Measurements from ENCODE around the gene APOL6.

APOL6 gene

GRCh38 chr22:35605369-35605680 is 42.9 kb upstream of the APOL6 start:
- Histone ChIP-seq H3K9me3 (ENCODE audit: control extremely low read depth in 1 of 5, control insufficient read depth in 4 of 5, insufficient read depth in 2 of 5, low read depth in 1 of 5, low read length in 4 of 5) (no peaks in the 10 kb centered on the region), H3K36me3 (ENCODE audit: control insufficient read depth in 4 of 4, insufficient read depth in 4 of 4, low read length in 3 of 4) (no peaks in the 10 kb centered on the region), H3K4me3 (ENCODE audit: control insufficient read depth in 1 of 7, extremely low read depth in 1 of 7, insufficient read depth in 4 of 7, low read depth in 2 of 7, low read length in 6 of 7) (no peak overlapping the region), H3K27ac (ENCODE audit: insufficient read depth in 1 of 2, low read depth in 1 of 2, low read length in 2 of 2, poor library complexity in 1 of 2, severe bottlenecking in 2 of 2) (no peak overlapping the region), H3K27me3 (replicated peaks in 2 of 5; ENCODE audit: control insufficient read depth in 4 of 5, insufficient read depth in 5 of 5, low read length in 4 of 5) (peaks cover 0 to 6% (median 2%) of the 10 kb centered on the region in 5 experiments), H3K4me1 (ENCODE audit: control extremely low read depth in 1 of 4, control insufficient read depth in 4 of 4, insufficient read depth in 4 of 4, low read length in 3 of 4) (peaks cover 6 to 45% (median 20%) of the 10 kb centered on the region in 4 experiments)
- WGBS (ENCODE audit: insufficient coverage), result 78% methylated on average over 2 of the region's 2 CpGs
- POLR2A ChIA-PET, result no interaction called here
- CTCF ChIA-PET, result interaction anchor here (0.9 to 1.4 kb wide), 2 partner anchors 9 to 12 kb away, joined by 3 to 4 read pairs; partner anchors contain the start of gene MB
- no peak for DNase-seq

- POLR2A ChIA-PET, result no interaction called here
- peaks cover 0 to 6% (median 2%) of the 10 kb centered on the region in 5 experiments for H3K27me3 ChIP-seq (replicated peaks in 2 of 5; ENCODE audit: control insufficient read depth in 4 of 5, insufficient read depth in 5 of 5, low read length in 4 of 5)
- no peak overlapping the region for H3K4me3 ChIP-seq (ENCODE audit: control insufficient read depth in 1 of 7, extremely low read depth in 1 of 7, insufficient read depth in 4 of 7, low read depth in 2 of 7, low read length in 6 of 7)
- WGBS (ENCODE audit: insufficient coverage), result 97% methylated on average over 13 of the region's 13 CpGs
- CTCF ChIA-PET, result interaction anchor here (0.9 to 1.4 kb wide), 2 partner anchors 9 to 11 kb away, joined by 3 to 4 read pairs; partner anchors contain the start of gene MB
- no peaks in the 10 kb centered on the region for H3K36me3 ChIP-seq (ENCODE audit: control insufficient read depth in 4 of 4, insufficient read depth in 4 of 4, low read length in 3 of 4)
- DNase-seq, result no peak
- no peaks in the 10 kb centered on the region for H3K9me3 ChIP-seq (ENCODE audit: control extremely low read depth in 1 of 5, control insufficient read depth in 4 of 5, insufficient read depth in 2 of 5, low read depth in 1 of 5, low read length in 4 of 5)
- H3K27ac ChIP-seq (ENCODE audit: insufficient read depth in 1 of 2, low read depth in 1 of 2, low read length in 2 of 2, poor library complexity in 1 of 2, severe bottlenecking in 2 of 2), result no peak overlapping the region
- peaks cover 3 to 44% (median 15%) of the 10 kb centered on the region in 4 experiments for H3K4me1 ChIP-seq (ENCODE audit: control extremely low read depth in 1 of 4, control insufficient read depth in 4 of 4, insufficient read depth in 4 of 4, low read length in 3 of 4)
These were observed 42.3 kb upstream of the APOL6 start for GRCh38 chr22:35605851-35606481.

- no peak overlapping the region for H3K4me3 ChIP-seq (ENCODE audit: control insufficient read depth in 1 of 7, extremely low read depth in 1 of 7, insufficient read depth in 4 of 7, low read depth in 2 of 7, low read length in 6 of 7)
- H3K9me3 ChIP-seq (ENCODE audit: control extremely low read depth in 1 of 5, control insufficient read depth in 4 of 5, insufficient read depth in 2 of 5, low read depth in 1 of 5, low read length in 4 of 5), result no peaks in the 10 kb centered on the region
- H3K4me1 ChIP-seq (ENCODE audit: control extremely low read depth in 1 of 4, control insufficient read depth in 4 of 4, insufficient read depth in 4 of 4, low read length in 3 of 4), result peaks cover 3 to 50% (median 21%) of the 10 kb centered on the region in 4 experiments
- H3K27ac ChIP-seq (ENCODE audit: insufficient read depth in 1 of 2, low read depth in 1 of 2, low read length in 2 of 2, poor library complexity in 1 of 2, severe bottlenecking in 2 of 2), result no peak overlapping the region
- no peaks in the 10 kb centered on the region for H3K36me3 ChIP-seq (ENCODE audit: control insufficient read depth in 4 of 4, insufficient read depth in 4 of 4, low read length in 3 of 4)
- no peak for DNase-seq
- 97% methylated on average over 4 of the region's 8 CpGs for WGBS (ENCODE audit: insufficient coverage)
- H3K27me3 ChIP-seq (replicated peaks in 2 of 5; ENCODE audit: control insufficient read depth in 4 of 5, insufficient read depth in 5 of 5, low read length in 4 of 5), result peaks cover 0 to 6% (median 2%) of the 10 kb centered on the region in 5 experiments
- ChIA-PET POLR2A (no interaction called here), CTCF (no interaction called here)
These were observed 41.3 kb upstream of the APOL6 start for GRCh38 chr22:35606916-35607315.

DNA sequence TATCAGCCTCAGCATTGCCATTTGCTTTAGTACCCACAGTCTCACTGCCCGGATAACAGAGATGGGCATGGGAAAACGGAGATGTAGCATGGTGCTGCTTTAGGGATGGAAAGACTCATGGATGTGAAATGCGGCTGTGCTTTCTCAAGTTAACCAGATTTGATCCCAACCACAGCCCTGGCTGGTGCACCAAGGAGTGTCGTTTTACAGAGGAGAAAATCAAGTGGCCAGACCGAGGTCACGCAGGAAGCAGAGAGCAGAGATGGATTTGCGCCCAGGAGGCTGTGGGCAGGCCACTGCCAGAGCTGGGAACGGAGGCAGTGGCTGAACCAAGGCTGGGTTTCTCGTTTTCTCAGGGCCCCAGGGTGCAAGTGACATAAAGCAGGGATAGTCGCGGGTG is 40.2 kb upstream of the APOL6 start:
- Histone ChIP-seq H3K27ac (ENCODE audit: insufficient read depth in 1 of 2, low read depth in 1 of 2, low read length in 2 of 2, poor library complexity in 1 of 2, severe bottlenecking in 2 of 2) (no peak overlapping the region), H3K9me3 (ENCODE audit: control extremely low read depth in 1 of 5, control insufficient read depth in 4 of 5, insufficient read depth in 2 of 5, low read depth in 1 of 5, low read length in 4 of 5) (no peaks in the 10 kb centered on the region), H3K4me1 (ENCODE audit: control extremely low read depth in 1 of 4, control insufficient read depth in 4 of 4, insufficient read depth in 4 of 4, low read length in 3 of 4) (peaks cover 0 to 49% (median 21%) of the 10 kb centered on the region in 4 experiments), H3K4me3 (ENCODE audit: control insufficient read depth in 1 of 7, extremely low read depth in 1 of 7, insufficient read depth in 4 of 7, low read depth in 2 of 7, low read length in 6 of 7) (no peak overlapping the region), H3K27me3 (replicated peaks in 2 of 5; ENCODE audit: control insufficient read depth in 4 of 5, insufficient read depth in 5 of 5, low read length in 4 of 5) (peaks cover 0 to 6% (median 2%) of the 10 kb centered on the region in 5 experiments), H3K36me3 (ENCODE audit: control insufficient read depth in 4 of 4, insufficient read depth in 4 of 4, low read length in 3 of 4) (no peaks in the 10 kb centered on the region)
- 95% methylated on average over 5 of the region's 11 CpGs for WGBS (ENCODE audit: insufficient coverage)
- ChIA-PET CTCF (no interaction called here), POLR2A (no interaction called here)
- no peak for DNase-seq

GRCh38 chr22:35609261-35609660 is 39.0 kb upstream of the APOL6 start:
- WGBS (ENCODE audit: insufficient coverage), result 97% methylated on average over 8 of the region's 9 CpGs
- ChIA-PET POLR2A (interaction anchor here (1.1 kb wide), 1 partner anchor 9 kb away, joined by 3 read pairs; no protein-coding TSS in a partner anchor), CTCF (interaction anchor here (1.0 to 1.4 kb wide), 2 partner anchors 12 to 18 kb away, joined by 3 to 5 read pairs; no protein-coding TSS in a partner anchor)
- H3K9me3 ChIP-seq (ENCODE audit: control extremely low read depth in 1 of 5, control insufficient read depth in 4 of 5, insufficient read depth in 2 of 5, low read depth in 1 of 5, low read length in 4 of 5), result no peaks in the 10 kb centered on the region
- peaks cover 0 to 40% (median 20%) of the 10 kb centered on the region in 4 experiments for H3K4me1 ChIP-seq (ENCODE audit: control extremely low read depth in 1 of 4, control insufficient read depth in 4 of 4, insufficient read depth in 4 of 4, low read length in 3 of 4)
- DNase-seq, result no peak
- peaks cover 0 to 6% (median 2%) of the 10 kb centered on the region in 5 experiments for H3K27me3 ChIP-seq (replicated peaks in 2 of 5; ENCODE audit: control insufficient read depth in 4 of 5, insufficient read depth in 5 of 5, low read length in 4 of 5)
- H3K4me3 ChIP-seq (ENCODE audit: control insufficient read depth in 1 of 7, extremely low read depth in 1 of 7, insufficient read depth in 4 of 7, low read depth in 2 of 7, low read length in 6 of 7), result no peak overlapping the region
- no peak overlapping the region for H3K27ac ChIP-seq (ENCODE audit: insufficient read depth in 1 of 2, low read depth in 1 of 2, low read length in 2 of 2, poor library complexity in 1 of 2, severe bottlenecking in 2 of 2)
- no peaks in the 10 kb centered on the region for H3K36me3 ChIP-seq (ENCODE audit: control insufficient read depth in 4 of 4, insufficient read depth in 4 of 4, low read length in 3 of 4)

- no peak for DNase-seq
- Histone ChIP-seq H3K4me1 (ENCODE audit: control extremely low read depth in 1 of 4, control insufficient read depth in 4 of 4, insufficient read depth in 4 of 4, low read length in 3 of 4) (peaks cover 0 to 35% (median 15%) of the 10 kb centered on the region in 4 experiments), H3K36me3 (ENCODE audit: control insufficient read depth in 4 of 4, insufficient read depth in 4 of 4, low read length in 3 of 4) (no peaks in the 10 kb centered on the region), H3K9me3 (ENCODE audit: control extremely low read depth in 1 of 5, control insufficient read depth in 4 of 5, insufficient read depth in 2 of 5, low read depth in 1 of 5, low read length in 4 of 5) (no peaks in the 10 kb centered on the region), H3K27me3 (replicated peaks in 2 of 5; ENCODE audit: control insufficient read depth in 4 of 5, insufficient read depth in 5 of 5, low read length in 4 of 5) (peaks cover 0 to 6% (median 2%) of the 10 kb centered on the region in 5 experiments), H3K4me3 (ENCODE audit: control insufficient read depth in 1 of 7, extremely low read depth in 1 of 7, insufficient read depth in 4 of 7, low read depth in 2 of 7, low read length in 6 of 7) (no peak overlapping the region), H3K27ac (ENCODE audit: insufficient read depth in 1 of 2, low read depth in 1 of 2, low read length in 2 of 2, poor library complexity in 1 of 2, severe bottlenecking in 2 of 2) (no peak overlapping the region)
- CTCF ChIA-PET, result interaction anchor here (1.4 kb wide), 1 partner anchor 12 kb away, joined by 5 read pairs; no protein-coding TSS in a partner anchor
- POLR2A ChIA-PET, result interaction anchor here (1.1 kb wide), 1 partner anchor 9 kb away, joined by 3 read pairs; no protein-coding TSS in a partner anchor
- 70% methylated on average over 2 of the region's 4 CpGs for WGBS (ENCODE audit: insufficient coverage)
These were observed 38.5 kb upstream of the APOL6 start for GRCh38 chr22:35609761-35610160.

- no peak overlapping the region for H3K4me3 ChIP-seq (ENCODE audit: control insufficient read depth in 1 of 7, extremely low read depth in 1 of 7, insufficient read depth in 4 of 7, low read depth in 2 of 7, low read length in 6 of 7)
- H3K9me3 ChIP-seq (ENCODE audit: control extremely low read depth in 1 of 5, control insufficient read depth in 4 of 5, insufficient read depth in 2 of 5, low read depth in 1 of 5, low read length in 4 of 5), result no peaks in the 10 kb centered on the region
- ChIA-PET POLR2A (no interaction called here), CTCF (interaction anchor here (0.6 to 3.1 kb wide), 4 partner anchors 10 to 545 kb away, joined by 3 to 18 read pairs (median 4); no protein-coding TSS in a partner anchor)
- peaks cover 0 to 5% (median 2%) of the 10 kb centered on the region in 5 experiments for H3K27me3 ChIP-seq (replicated peaks in 2 of 5; ENCODE audit: control insufficient read depth in 4 of 5, insufficient read depth in 5 of 5, low read length in 4 of 5)
- no peaks in the 10 kb centered on the region for H3K36me3 ChIP-seq (ENCODE audit: control insufficient read depth in 4 of 4, insufficient read depth in 4 of 4, low read length in 3 of 4)
- no peak overlapping the region for H3K27ac ChIP-seq (ENCODE audit: insufficient read depth in 1 of 2, low read depth in 1 of 2, low read length in 2 of 2, poor library complexity in 1 of 2, severe bottlenecking in 2 of 2)
- no peak for DNase-seq
- 85% methylated on average over 10 of the region's 10 CpGs for WGBS (ENCODE audit: insufficient coverage)
- H3K4me1 ChIP-seq (ENCODE audit: control extremely low read depth in 1 of 4, control insufficient read depth in 4 of 4, insufficient read depth in 4 of 4, low read length in 3 of 4), result peaks cover 0 to 38% (median 19%) of the 10 kb centered on the region in 4 experiments
These were observed 37.5 kb upstream of the APOL6 start for GRCh38 chr22:35610741-35611140.

Measured in common myeloid progenitor, CD34-positive (primary cell).